Neural cell (in vitro differentiated cells): ENCODE measurements around the gene RPL18.

Experiments
- CTCF ChIP-seq: fragments of 450-650 bp; IDR thresholded peaks from 2 replicates; pipeline ENCODE4 v1.5.1; 2014; ENCODE audit warnings: antibody characterized with exemption, mild to moderate bottlenecking, moderate library complexity; ENCODE audit not compliant: poor library complexity, severe bottlenecking
- EZH2 ChIP-seq: fragments of 200-600, 300-800 bp; shearing (Covaris generic), sonication (generic); IDR thresholded peaks from 2 replicates; pipeline ENCODE4 v1.6.1; 2014; ENCODE audit warnings: antibody characterized with exemption, low read length, borderline replicate concordance, mild to moderate bottlenecking; ENCODE audit not compliant: insufficient read depth, poor library complexity, severe bottlenecking
- RAD21 ChIP-seq: fragments of 450-650 bp; conservative IDR thresholded peaks from 2 replicates; pipeline ENCODE4 v1.6.1; 2014; ENCODE audit warnings: antibody characterized with exemption, mild to moderate bottlenecking, moderate library complexity
- TAF1 ChIP-seq: IDR thresholded peaks from 2 replicates; pipeline ENCODE4 v1.6.1; 2012; ENCODE audit warnings: low read depth

- TF ChIP-seq CTCF (no peak), RAD21 (no peak), TAF1 (no peak), EZH2 (no peak)
Observed at GRCh38 chr19:48614436-48615230, 4.3 kb downstream of the RPL18 start, which contains the start of gene FAM83E.
